ENCODE data around the gene ST6GAL1. TPM values are rescaled to one million over a fixed set of nuclear protein-coding genes. Genes with fewer than 3 reads are reported as not detected.

The ST6GAL1 gene, protein sequence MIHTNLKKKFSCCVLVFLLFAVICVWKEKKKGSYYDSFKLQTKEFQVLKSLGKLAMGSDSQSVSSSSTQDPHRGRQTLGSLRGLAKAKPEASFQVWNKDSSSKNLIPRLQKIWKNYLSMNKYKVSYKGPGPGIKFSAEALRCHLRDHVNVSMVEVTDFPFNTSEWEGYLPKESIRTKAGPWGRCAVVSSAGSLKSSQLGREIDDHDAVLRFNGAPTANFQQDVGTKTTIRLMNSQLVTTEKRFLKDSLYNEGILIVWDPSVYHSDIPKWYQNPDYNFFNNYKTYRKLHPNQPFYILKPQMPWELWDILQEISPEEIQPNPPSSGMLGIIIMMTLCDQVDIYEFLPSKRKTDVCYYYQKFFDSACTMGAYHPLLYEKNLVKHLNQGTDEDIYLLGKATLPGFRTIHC
- total RNA-seq (2021; ENCODE audit: unreplicated experiment) (3.3 TPM), Bru-seq, nascent RNA (percentile 40 among the genes with signal in this experiment), BruChase-seq, experiment 1, labeled RNA remaining after a 2-hour chase (percentile 38 among the genes with signal in this experiment), BruChase-seq, experiment 2, labeled RNA remaining after a 6-hour chase (percentile 43 among the genes with signal in this experiment)
- 2.7 TPM for polyA plus RNA-seq (2012; ENCODE audit: insufficient read length)
- long read RNA-seq, full-length matches to known transcripts: 1 of 3 reads
- long read RNA-seq, partial matches to known transcripts: 0 of 3 reads
- long read RNA-seq, other reads (novel, unspliced or antisense): 2 of 3 reads

DNA sequence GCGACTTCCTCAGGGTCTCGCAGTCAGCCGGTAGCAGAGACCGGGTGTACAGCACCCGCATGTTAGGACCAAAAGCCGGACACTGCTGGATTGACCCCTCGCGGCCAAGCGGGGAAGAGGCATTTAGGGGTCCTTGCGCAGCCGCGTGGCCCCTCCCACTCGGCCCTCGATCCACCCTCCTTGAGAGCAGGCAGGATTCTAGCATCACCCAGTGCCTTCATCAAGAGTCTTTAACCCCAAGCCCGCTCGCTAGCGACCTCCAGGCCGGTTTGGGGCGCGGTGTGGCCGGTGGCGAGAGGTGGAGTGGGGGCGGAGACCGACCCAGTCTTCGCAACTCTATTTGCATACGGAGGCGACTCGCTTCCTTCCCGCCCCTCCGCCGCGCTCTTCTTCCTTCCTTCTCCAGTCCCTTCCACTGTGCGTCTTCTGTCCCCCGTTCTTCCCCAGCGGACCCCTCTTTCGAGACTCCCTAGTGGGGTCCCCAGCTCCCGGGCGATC is at the start of gene ST6GAL1:
ST6GAL1 (plus strand) TSS at position 384 of the 498 bp plus-strand sequence. CDS start 112,178 bp downstream, outside the sequence.
- no peak for TF ChIP-seq TCF7L2 (IDR thresholded peaks at IDR 0.05; ENCODE audit: low read depth, low read length)
- TF ChIP-seq, protein P1, sequence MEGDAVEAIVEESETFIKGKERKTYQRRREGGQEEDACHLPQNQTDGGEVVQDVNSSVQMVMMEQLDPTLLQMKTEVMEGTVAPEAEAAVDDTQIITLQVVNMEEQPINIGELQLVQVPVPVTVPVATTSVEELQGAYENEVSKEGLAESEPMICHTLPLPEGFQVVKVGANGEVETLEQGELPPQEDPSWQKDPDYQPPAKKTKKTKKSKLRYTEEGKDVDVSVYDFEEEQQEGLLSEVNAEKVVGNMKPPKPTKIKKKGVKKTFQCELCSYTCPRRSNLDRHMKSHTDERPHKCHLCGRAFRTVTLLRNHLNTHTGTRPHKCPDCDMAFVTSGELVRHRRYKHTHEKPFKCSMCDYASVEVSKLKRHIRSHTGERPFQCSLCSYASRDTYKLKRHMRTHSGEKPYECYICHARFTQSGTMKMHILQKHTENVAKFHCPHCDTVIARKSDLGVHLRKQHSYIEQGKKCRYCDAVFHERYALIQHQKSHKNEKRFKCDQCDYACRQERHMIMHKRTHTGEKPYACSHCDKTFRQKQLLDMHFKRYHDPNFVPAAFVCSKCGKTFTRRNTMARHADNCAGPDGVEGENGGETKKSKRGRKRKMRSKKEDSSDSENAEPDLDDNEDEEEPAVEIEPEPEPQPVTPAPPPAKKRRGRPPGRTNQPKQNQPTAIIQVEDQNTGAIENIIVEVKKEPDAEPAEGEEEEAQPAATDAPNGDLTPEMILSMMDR (IDR thresholded peaks at IDR 0.05): peak; percentile 70
- H3K27ac ChIP-seq (ENCODE audit: low read length): no peak within 1 kb of the TSS
- no peaks in the 10 kb centered on the region for H3K36me3 ChIP-seq (ENCODE audit: control insufficient read depth, insufficient read depth, low read length)
- H3K9me3 ChIP-seq (ENCODE audit: control insufficient read depth, insufficient read depth, low read depth, low read length): no peaks in the 10 kb centered on the region
- intact Hi-C loops (cut with micrococcal nuclease; ENCODE audit: unreplicated experiment): no loop called here
- POLR2A ChIA-PET: no interaction called here
- in situ Hi-C loops (cut with HindIII; ENCODE audit: low pct_unique_long_range_greater_than_20kb, low sequenced_read_pairs): no loop called here
- peaks cover 5% of the 10 kb centered on the region for H3K27me3 ChIP-seq (ENCODE audit: control insufficient read depth, insufficient read depth, low read length)
- CTCF ChIA-PET: no interaction called here
- no peak for DNase-seq (ENCODE audit: low read depth, low spot score)
- H3K4me1 ChIP-seq (ENCODE audit: control insufficient read depth, insufficient read depth, low read length): peaks cover 11% of the 10 kb centered on the region
- BruUV-seq (replicated peaks): no TSS peak
- peak; percentile 70 for ATAC-seq
- H3K4me3 ChIP-seq (ENCODE audit: low read depth in 2 of 2, low read length in 2 of 2): peak within 1 kb of the TSS; percentile 55 to 61

DNA sequence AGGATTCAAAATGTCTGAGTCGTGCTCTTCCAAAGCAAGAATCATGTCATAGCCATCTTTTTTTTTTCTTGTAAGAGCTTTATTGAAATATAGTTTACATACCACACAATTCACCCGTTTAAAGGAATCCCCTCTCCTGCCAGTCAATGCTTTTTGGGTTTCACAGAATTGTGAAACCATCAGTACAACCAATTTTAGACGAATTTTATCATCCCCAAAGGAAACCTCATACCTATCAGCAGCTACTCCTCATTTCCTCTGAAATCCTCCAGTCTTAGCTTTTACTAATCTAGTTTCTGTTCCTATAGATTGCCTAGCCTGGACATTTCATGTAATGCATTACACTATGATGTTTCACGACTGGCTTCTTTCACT is 48.2 kb upstream of the ST6GAL1 start:
- no TSS peak for BruUV-seq (replicated peaks)
- CTCF ChIA-PET: no interaction called here
- POLR2A ChIA-PET: no interaction called here
- intact Hi-C loops (cut with micrococcal nuclease; ENCODE audit: unreplicated experiment) (no loop called here), in situ Hi-C loops (cut with HindIII; ENCODE audit: low pct_unique_long_range_greater_than_20kb, low sequenced_read_pairs) (no loop called here)
- DNase-seq (ENCODE audit: low read depth, low spot score): no peak
- Histone ChIP-seq H3K4me1 (ENCODE audit: control insufficient read depth, insufficient read depth, low read length) (no peaks in the 10 kb centered on the region), H3K27me3 (ENCODE audit: control insufficient read depth, insufficient read depth, low read length) (no peaks in the 10 kb centered on the region), H3K9me3 (ENCODE audit: control insufficient read depth, insufficient read depth, low read depth, low read length) (no peaks in the 10 kb centered on the region), H3K4me3 (ENCODE audit: low read depth in 2 of 2, low read length in 2 of 2) (no peak overlapping the region), H3K27ac (ENCODE audit: low read length) (no peak overlapping the region), H3K36me3 (ENCODE audit: control insufficient read depth, insufficient read depth, low read length) (no peaks in the 10 kb centered on the region)
- ATAC-seq: no peak
- TF ChIP-seq, protein P2, sequence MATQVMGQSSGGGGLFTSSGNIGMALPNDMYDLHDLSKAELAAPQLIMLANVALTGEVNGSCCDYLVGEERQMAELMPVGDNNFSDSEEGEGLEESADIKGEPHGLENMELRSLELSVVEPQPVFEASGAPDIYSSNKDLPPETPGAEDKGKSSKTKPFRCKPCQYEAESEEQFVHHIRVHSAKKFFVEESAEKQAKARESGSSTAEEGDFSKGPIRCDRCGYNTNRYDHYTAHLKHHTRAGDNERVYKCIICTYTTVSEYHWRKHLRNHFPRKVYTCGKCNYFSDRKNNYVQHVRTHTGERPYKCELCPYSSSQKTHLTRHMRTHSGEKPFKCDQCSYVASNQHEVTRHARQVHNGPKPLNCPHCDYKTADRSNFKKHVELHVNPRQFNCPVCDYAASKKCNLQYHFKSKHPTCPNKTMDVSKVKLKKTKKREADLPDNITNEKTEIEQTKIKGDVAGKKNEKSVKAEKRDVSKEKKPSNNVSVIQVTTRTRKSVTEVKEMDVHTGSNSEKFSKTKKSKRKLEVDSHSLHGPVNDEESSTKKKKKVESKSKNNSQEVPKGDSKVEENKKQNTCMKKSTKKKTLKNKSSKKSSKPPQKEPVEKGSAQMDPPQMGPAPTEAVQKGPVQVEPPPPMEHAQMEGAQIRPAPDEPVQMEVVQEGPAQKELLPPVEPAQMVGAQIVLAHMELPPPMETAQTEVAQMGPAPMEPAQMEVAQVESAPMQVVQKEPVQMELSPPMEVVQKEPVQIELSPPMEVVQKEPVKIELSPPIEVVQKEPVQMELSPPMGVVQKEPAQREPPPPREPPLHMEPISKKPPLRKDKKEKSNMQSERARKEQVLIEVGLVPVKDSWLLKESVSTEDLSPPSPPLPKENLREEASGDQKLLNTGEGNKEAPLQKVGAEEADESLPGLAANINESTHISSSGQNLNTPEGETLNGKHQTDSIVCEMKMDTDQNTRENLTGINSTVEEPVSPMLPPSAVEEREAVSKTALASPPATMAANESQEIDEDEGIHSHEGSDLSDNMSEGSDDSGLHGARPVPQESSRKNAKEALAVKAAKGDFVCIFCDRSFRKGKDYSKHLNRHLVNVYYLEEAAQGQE (IDR thresholded peaks at IDR 0.05; ENCODE audit: insufficient read depth in 1 of 2, low read depth in 2 of 2, low read length in 1 of 2): no peak
- TF ChIP-seq POLR2AphosphoS5 (IDR thresholded peaks at IDR 0.05; ENCODE audit: low read depth, low read length): no peak
- no peak for TF ChIP-seq SIN3A (IDR thresholded peaks at IDR 0.05; ENCODE audit: borderline replicate concordance, insufficient read depth, low read depth, low read length)
